ENCODE results near the gene STAT1.
"Not testable (repeated sequence)": the region's sequence is repeated elsewhere in the genome, so short reads cannot be mapped to it uniquely, and the experiment has no call there.

DNA sequence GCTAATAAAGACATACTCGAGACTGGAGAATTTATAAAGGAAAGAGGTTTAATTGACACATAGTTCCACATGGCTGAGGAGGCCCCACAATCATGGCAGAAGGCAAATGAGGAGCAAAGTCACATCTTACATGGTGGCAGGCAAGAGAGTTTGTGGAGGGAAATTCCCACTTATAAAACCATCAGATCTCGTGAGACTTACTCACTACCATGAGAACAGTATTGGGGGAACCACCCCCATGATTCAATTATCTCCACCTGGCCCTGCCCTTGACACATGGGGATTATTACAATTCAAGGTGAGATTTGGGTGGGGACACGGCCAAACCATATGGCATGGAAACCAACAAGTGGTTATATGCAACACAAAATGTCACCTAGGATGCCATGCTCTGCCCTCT is 18.7 kb downstream of the STAT1 start:
- not testable (repeated sequence) for TF ChIP-seq POLR2A (IDR thresholded peaks at IDR 0.05); POLR2AphosphoS5 (IDR thresholded peaks at IDR 0.05; ENCODE audit: insufficient read depth in 1 of 2, low read depth in 1 of 2)
- TF ChIP-seq, protein P1, sequence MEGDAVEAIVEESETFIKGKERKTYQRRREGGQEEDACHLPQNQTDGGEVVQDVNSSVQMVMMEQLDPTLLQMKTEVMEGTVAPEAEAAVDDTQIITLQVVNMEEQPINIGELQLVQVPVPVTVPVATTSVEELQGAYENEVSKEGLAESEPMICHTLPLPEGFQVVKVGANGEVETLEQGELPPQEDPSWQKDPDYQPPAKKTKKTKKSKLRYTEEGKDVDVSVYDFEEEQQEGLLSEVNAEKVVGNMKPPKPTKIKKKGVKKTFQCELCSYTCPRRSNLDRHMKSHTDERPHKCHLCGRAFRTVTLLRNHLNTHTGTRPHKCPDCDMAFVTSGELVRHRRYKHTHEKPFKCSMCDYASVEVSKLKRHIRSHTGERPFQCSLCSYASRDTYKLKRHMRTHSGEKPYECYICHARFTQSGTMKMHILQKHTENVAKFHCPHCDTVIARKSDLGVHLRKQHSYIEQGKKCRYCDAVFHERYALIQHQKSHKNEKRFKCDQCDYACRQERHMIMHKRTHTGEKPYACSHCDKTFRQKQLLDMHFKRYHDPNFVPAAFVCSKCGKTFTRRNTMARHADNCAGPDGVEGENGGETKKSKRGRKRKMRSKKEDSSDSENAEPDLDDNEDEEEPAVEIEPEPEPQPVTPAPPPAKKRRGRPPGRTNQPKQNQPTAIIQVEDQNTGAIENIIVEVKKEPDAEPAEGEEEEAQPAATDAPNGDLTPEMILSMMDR (IDR thresholded peaks at IDR 0.05), result not testable (repeated sequence)

Measured in vagina (tissue), 2 donors.